HG03442 (cell line): ENCODE measurements around the gene TMEM147.

Experiments
- ATAC-seq: cut with Tn5 transposase; IDR thresholded peaks from one replicate; pipeline ENCODE4 v1.9.1; 2021; ENCODE audit warnings: mild to moderate bottlenecking, moderate library complexity; ENCODE audit not compliant: unreplicated experiment

The TMEM147 gene

DNA sequence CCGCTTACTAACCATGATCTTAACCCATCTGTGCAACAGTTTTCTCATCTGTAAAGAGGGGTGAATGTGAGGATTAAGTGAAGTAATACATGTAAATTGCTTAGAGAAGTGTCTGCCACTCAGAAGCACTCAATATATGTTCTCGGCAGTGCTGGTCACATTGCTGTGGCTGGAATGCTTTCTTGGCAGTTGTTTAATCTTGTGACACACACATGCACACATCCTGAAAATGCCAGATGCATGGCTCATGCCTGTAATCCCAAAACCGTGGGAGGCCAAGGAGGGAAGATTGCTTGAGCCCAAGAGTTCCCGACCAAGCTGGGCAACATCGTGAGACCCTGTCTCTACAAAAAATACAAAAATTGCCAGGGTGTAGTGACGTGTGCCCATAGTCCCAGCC lies 27.1 kb upstream of the TMEM147 start:
- no peak for ATAC-seq

DNA sequence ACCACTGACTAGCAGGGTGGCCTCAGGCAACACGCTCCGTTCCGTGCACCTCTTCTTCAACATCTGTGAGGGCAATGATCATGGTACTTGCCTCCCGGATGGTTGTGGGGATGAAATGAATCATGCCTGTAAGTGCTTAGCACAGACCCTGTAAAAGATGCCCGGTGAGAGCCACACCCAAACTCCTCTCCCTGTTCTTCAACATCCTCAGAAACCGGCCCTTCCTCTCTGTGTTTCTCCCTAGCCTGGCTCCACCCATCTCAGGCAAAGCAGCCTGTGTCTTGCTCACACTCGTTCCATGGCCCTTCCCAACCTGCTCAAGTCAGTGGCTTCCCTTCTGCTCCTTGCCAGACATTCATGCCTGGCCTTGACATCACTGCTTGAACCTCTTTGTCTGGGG lies 26.1 kb upstream of the TMEM147 start:
- ATAC-seq = no peak

DNA sequence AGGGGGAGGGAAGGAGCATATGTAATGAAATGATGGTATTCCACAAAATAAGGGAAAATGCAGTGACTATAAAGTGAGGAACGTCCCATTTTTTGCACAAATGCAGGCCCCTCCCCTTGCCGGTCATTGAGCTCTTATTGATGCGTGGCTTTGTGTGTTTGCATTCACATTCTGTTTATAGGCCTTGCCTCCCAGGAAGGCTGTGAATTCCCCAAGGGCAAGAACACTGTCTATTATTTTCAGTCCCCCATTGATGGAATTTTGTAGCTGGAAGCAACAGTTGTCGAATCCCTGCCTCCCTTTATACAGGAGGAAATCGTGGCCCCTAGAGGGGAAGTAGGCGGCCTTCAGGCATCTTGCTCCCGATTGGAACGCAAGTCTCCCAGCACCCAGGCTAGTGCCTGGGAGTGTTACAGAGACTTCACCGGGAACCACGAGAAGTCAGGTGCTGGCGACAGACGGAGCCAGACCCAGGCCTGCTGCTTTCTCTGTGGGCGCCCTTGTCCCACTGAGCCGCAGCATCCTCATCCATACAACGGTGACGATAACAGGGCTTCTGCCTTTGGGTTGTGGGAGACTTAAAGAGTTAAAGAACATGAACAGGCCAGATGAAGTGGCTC lies 24.2 kb upstream of the TMEM147 start:
- ATAC-seq = no peak

DNA sequence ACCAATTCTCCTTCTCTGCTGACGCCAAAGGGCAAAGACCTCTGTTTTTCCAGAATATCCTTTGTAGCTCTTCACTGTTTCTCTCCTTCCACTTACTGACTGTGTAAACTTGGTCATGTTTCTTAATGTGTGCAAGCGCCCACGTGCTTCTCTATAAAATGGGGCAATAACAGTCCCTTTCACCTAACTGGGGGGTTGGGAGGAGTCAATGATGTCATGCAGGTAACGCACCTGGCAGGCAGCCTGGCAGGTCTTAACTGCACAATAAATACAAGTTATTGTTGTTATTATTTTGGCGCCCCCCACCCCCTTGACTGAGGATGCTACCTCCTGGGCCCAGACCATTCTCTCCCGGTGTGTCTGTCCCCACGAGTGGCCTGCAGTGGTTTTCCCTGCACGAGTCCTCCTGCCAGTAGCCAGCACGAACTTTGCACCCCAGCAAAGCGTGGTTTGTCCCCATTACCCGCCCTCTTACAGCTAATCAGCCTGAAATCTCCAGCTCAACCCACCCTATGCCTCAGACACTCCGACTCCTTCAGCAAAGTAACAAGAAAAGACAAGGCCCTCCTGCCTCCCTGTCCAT lies 22.6 kb upstream of the TMEM147 start:
- ATAC-seq = no peak

DNA sequence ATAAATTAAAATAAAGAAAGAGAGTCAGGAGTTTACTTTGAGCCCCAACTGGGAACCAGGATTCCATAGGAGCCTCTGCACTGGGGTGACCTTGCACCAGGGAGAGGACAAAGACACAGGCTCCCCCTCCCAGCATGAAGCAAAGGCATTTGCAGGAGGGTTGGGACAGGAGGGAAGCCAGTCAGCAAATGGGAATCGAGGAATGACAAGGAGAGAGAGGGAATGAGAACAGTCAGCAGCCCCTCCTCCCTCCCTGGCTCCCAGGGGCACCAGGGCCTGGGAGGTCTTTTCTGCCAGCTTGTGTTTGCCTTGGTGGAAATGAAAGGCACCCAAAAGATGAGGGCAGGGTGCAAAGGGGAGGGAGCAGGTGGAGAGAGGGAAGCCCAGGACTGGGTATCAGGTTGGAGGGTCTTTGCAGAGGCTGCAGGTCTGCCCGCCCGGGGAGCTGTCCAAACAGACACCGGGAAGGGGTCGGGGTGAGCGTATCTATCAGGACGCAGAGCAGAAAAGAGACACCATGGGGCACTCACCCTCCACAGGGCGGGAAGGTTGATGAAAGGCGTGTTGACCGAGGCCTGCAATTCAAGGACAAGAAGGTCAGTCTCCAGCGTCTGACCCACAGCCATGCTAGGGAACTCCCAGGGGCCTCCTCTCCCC lies 21.1 kb upstream of the TMEM147 start:
- no peak for ATAC-seq

DNA sequence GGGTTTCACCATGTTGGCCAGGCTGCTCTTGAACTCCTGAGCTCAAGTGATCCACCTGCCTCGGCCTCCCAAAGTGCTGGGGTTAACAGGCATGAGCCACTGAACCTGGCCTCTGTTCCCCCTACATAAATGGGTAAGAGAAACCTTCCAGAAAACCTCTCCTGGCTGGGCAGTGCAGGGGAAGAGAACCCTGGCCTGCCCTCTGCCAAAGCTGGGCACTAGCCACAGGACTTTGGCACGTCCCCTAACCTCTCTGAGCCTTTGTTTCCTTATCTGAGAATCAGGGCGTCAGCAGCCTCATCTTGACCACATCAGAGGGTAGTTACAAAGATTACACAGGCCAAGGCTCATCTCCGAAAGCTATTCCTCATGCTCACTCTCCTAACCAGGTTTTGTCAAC lies 19.6 kb upstream of the TMEM147 start:
- ATAC-seq = no peak

DNA sequence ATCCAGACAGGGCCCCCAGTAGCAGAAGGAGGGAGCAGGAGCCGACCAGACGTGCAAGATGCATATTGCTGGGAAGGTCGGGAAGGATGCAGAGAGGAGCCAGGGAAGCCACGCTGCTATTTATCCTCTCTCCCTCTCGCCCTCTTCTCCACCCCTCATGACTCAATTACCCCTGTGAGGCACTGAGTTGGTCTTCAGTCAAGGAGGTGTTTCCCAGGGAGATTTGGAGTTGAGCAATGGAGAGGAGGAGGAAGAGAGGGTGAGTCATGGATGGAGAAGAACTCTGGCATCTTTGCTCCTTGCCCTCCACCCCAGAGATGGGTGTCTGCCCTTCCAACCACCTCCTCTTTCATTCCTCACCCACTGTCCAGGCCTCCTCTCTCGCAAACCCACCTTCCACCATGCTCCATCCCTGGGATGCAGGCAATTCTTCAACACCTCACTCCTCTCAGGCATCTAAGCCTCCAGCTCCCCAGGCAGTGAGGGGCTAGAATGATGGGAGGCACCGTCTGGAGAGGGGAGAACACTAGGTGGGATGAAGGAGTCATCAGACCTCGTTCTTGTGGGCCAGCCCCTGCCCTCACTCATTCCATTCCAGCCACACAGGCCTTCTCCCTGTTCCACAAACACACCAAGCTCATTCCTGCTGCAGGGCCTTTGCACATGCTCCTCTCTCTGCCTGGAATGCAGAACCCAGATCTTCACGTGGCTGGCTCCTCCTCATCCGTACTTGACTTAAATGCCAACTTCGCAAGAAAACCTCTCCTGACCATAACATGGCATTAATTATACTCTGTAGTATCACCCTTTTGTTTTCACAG lies 17.0 kb upstream of the TMEM147 start, which contains the start of gene SBSN:
Gene SBSN, minus strand, starts transcription at position 94 of the 821 bp plus-strand sequence. Its CDS starts 30 bp downstream, at position 64.
- no peak for ATAC-seq

DNA sequence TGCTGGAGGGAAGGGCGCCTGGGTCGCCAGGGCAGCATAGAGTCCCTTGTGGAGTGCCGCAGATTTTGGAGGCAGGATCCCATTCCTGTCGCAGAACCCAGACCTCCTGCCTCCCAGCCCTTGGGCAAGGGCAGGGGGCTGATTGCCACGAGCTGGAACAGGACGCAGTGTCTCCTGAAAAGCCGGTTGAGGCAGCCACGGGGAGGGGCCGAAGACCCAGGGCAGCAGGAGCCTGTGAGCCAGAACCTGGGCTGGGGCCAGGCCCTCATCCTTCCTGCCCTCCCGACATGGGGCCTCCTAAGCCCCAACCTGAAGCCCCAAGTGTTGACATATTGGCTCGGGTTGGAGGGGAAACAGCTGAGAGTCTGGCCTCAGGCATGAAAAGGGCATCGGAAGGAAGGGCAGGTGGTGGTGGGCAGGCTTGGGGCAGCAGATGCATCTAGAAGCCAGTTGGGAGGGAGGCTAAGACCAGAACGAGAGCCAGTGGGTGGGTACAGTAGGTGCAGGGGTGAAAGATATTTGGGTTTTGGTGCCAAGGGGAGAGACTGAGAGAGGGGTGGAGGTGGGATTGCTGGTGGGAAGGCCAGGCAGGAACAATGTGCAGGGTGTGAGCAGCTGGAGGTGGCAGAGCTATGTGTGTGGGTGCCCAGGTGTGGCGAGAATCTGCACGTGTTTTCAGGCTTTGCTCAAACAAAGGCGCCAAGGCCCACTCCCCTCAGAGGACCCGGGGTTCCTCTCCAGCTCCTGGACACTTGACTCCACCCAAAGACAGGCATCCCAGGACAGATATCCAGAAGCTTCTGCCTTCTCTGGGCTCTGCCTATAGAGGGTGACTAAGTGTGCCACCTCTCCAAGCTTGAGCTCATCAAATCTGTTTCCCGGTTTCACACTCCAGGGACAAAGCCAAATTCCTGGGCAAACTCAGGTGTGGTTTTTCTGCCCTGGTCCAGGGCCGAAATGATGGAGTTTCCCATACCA lies 15.9 kb upstream of the TMEM147 start:
- no peak for ATAC-seq

DNA sequence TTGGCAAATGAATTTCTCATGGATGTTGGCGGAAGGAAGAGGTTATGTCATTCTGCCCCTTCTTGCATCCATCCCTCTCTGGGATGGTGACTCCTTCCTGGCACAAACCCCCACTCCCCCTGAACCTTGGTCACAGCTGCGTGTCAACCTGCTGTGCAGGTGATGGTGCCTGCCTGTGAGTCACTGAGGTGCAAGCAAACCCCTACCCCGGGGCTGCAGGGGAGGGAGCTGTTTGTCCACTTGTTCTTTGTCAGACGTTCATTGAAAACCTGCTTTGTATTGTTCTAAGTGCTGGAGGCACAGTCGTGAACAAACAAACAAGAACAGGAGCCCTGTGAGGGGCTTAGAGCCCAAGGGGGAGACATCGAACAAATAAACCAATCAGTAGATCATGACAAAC lies 14.1 kb upstream of the TMEM147 start:
- no peak for ATAC-seq

DNA sequence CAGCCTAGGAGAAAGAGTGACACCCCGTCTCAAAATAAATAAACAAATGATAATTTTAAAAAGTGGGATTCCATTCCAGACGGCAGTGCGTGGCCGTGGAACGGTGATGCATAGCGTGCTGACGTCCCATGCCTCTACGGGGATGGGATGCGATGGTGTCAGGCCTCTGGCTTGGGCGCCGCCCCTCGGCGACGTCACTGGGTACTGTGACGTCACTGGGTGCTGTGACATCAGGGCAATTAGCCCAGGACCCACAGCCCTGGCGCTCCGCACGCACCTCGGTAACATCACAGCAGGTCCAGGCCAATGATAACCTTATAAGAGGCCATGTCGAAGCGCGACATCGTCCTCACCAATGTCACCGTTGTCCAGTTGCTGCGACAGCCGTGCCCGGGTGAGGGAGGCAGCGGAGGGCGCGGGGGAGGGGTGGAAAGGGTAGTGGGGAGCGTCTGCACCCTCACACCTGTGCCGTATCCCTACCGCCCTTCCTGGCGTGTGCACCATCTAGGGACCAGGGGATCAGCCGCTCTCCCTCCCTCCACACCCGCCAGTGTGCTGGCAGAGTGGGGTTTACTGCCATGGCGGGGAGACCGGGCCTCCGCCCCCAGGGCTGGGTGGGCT lies 12.1 kb upstream of the TMEM147 start, which contains the start of gene GAPDHS:
Gene GAPDHS, plus strand, starts transcription at position 256 of the 621 bp plus-strand sequence. Its CDS starts 72 bp downstream, at position 328.
- no peak for ATAC-seq

DNA sequence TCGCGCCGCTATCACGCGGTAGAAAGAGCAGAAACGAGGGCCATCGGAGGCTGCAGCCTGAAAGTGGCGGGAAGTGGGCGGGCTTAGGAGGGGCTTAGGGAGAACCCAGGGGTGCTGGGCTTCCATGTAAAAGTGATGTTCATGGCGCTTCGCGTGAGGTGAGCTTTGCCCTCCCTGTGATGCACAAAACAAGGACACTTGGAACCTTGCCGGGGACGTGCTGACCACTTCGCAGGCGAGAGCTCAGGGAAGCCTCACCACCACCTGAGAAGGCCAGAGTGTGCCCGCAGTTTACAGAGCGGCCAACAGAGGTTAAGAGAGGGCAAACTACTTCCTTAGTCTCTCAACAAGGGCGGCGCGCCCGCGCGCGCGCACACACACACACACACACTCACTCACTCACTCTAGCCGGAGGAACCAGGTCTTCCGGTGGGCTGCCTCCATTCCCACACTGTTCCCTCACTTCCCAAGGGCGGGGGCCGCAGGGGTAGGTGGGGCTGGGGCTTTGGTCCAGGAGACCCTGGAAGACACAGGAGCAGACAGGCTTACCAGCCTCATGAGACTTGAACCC lies 11.5 kb upstream of the TMEM147 start:
- no peak for ATAC-seq

DNA sequence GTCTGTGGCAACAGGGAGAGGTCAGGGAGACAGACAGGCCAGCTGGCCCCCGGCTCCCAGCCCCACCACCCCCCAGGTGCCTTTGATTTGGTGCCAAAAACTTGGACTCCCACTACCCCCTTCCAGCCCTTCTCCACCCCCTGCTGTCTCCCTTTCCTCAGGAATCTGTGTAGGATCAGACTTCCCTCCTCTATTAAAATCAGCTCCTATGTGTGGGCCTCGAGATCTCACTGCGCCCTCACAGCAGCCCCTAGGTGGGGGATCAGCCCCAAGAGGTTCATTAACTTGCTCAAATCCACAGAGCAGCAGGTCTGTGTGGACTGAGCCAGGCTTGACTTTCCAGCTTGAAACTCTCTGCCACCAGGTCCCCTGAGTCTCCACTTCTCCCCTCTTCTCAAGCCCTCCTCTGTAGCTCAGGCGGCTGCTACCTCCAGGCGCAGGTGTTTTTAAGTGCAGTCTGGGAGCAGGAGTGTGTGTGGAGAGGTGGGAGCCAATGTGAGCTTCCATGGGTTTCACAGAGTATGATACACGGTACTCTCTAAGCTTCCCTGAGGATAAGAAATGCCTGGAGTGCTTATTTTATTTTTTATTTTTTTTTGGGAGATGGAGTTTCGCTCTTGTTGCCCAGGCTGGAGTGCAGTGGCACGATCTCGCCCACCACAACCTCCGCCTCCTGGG lies 10.5 kb upstream of the TMEM147 start:
- ATAC-seq = no peak

DNA sequence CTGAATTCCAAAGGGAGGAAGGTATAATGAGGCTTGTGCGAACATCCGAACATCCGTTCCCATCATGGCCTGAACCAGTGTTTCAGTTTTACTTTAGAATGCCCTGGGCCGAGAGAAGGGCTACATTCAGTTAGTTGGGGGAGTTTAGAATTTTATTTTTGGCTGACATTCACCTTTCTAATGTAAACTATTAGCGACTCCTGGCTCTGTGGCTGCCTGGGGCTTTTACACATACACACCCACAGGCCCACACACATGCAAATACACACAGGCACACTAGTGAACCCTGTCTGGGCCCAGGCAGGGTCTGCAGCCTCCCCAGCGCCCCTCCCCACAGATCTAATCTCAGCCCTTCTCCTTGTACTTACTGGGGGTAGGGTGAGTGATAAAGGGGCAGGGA lies 6.1 kb upstream of the TMEM147 start:
- no peak for ATAC-seq

DNA sequence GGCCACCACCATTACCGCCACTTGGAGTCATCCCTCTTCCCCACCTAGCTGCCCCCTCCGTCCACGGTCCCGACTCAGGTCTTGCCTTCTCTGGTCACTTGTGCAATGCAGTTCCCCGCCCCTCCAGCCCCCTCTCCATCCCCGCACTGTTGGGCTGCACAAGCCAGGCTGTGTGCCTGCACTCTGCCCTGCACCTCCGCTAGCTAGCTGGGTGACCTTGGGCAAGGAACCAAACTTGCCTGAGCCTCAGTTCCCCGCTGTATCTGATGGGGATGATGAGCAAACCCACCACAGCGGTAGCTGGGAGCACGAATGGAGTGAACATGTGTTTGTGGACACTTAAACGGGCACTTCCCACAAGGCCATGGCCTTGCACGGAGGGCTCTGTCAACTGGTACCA lies 5.6 kb upstream of the TMEM147 start:
- no peak for ATAC-seq

DNA sequence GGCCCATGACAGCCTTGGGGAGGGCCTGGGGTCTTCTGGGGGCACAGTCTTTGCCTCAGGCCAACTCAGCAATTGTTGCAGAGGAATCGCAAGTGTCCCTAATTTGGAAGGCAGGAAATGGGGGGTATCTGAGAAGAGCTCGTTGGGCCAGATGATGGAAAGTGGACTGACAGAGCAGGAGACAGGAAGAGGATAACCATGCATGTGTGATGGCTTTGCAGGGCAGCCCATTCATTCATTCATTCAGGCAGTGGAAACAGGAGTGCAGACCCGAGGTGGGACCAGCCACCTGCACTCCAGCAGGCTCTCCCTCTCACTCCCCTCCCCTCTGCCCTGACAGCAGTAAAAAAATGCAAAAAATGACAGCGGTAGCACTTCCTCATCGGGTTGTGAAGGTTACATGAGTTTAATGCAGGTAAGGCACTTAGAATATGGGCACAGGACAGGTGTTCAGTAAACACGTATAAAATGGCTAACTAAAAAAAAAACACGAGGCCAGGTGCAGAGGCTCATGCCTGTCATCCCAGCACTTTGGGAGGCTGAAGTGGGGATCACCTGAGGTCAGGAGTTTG lies 5.0 kb upstream of the TMEM147 start:
- ATAC-seq = no peak

DNA sequence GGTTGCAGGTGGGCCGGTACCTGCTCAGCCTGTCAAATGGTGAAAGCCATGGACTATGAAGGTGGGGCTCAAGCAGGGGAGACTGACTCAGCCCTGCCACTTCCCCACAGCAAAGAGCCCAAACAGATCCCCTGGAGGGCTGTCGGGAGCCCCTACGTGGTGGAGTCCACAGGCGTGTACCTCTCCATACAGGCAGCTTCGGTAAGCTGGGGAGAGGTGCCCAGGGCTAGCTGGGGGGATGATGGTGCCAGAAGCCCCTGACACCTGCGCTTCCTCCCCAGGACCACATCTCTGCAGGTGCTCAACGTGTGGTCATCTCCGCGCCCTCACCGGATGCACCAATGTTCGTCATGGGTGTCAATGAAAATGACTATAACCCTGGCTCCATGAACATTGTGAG lies 3.2 kb upstream of the TMEM147 start:
- no peak for ATAC-seq

DNA sequence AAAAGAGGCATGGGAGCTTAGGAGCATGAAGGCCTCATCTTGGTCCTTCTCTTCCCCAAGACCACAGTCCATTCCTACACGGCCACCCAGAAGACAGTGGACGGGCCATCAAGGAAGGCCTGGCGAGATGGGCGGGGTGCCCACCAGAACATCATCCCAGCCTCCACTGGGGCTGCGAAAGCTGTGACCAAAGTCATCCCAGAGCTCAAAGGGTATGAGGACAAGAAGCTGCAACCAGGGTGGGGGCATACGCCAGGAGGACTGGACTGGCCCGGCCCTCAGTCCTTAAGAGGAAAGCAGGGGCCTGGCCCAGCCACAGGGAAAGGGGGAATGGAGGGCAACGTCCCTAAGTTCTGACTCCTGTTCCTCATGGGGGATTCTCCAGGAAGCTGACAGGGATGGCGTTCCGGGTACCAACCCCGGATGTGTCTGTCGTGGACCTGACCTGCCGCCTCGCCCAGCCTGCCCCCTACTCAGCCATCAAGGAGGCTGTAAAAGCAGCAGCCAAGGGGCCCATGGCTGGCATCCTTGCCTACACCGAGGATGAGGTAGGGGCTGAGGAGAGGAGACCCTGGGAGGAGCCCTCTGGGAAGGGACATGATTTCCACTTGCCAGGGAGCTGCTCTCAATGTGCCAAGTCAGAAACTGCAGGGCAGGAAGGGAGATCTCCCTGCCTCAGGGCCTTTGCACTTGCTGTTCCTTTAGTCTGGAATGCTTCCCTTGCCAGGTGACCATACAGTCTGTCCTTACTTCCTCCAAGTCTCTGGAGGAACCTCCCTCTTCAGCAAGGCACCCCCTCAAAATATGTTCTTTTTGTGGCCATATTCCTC lies 1.9 kb upstream of the TMEM147 start:
- no peak for ATAC-seq
